Stimulated activated CD4-positive, alpha-beta T cell treated with anti-CD3 and anti-CD28 coated beads, TNF-alpha, amount 100 ng/mL, for 1 hour (primary cell): ENCODE data around the gene IRS1.

ENCODE experiments used
- DNase-seq, 3 donors: peaks; one replicate each; pipeline ENCODE4 v3.0.0-alpha.2; 2020; ENCODE audit warnings: low read depth in 3 of 3, low spot score in 1 of 3

The IRS1 gene

DNA sequence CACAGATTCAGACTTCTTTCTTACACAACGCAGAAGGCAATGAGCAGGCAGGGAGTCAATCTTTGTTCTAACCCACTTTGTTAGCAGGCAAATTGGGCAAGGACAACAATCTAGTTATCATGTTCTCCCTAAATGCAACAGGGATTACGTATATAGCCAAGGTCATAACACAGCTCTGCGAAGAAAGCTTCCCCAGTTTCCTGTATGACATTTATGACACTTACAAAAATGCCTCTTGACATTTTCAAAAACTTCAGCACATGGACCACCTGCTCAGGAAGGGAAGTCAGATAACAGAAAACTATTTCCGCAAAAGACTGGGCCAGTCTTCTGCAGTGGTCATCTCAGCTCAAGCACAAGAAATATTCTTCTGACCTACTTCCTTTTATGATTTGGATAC is 106.1 kb downstream of the IRS1 start:
- no peak for DNase-seq

DNA sequence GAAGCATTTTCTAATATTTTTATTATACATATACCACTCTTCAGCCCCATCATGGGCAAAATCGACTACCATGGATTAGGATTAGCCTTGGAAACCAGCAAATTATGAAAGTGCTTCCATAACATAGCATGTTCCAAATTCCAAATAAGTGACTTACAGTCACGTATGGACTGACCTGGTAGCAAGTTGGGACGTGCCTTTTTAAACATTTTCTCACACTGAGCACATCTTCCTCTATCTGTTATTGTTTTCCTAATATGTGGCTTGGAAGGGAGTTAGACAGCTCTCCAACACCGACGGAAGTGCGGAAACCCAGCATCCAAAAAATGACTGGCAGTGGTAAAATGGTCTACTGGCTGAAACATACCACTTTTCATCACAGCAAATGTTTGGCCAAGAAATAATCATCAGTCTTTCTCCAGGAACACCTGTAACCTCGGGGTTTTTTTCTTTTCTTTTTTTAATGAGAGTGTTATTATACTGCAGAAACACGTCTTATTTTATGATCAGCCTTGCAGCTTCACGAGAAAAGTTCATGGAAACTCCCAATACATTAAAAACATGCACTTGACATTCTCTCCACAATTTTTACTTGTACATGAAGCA is 107.0 kb downstream of the IRS1 start:
- DNase-seq: no peak

DNA sequence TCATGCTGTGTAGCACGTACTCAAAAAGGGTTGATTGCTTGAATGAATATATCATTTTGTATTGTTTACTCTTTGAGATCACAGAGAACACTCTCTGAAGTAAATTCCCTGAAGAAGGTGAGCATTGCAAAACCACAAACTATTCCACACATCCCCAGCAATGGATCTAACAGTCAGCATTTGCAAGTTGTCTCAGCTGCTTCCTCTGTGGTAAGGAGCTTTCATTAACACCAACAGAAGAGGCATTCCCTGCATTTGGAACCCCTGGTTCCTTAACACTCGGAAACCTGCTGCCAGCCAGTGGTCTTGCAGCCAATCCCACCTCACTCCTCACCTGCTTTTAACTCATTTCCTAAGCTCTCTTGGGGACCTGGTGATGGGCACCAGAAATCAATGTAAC is 108.4 kb downstream of the IRS1 start:
- no peak for DNase-seq

DNA sequence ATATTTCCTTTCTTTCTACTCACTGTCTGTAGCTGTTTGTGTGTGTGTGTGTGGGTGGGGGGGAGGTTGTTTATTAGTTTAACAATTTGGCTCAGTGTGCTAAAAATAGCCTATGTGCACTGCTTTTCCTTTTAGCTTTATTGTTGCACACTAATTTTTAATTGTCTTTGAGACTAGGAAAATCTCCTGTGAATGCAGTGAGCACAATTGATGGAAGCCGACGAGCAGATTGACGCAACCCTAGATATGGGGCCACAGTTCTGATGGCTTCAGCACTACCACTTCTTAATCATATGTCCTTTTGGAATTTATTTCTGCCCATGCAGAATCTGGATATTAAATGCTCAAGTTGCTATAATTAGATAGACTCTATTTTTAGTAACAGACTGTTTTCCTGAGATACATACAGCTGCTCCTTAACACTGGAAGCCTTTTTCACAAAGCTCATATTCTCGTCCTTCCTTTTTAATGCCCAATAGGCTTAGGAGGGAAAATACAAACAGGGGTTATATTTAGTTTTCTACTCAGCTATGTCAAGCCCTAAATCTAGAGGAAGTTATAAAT is 109.1 kb downstream of the IRS1 start:
- no peak for DNase-seq

DNA sequence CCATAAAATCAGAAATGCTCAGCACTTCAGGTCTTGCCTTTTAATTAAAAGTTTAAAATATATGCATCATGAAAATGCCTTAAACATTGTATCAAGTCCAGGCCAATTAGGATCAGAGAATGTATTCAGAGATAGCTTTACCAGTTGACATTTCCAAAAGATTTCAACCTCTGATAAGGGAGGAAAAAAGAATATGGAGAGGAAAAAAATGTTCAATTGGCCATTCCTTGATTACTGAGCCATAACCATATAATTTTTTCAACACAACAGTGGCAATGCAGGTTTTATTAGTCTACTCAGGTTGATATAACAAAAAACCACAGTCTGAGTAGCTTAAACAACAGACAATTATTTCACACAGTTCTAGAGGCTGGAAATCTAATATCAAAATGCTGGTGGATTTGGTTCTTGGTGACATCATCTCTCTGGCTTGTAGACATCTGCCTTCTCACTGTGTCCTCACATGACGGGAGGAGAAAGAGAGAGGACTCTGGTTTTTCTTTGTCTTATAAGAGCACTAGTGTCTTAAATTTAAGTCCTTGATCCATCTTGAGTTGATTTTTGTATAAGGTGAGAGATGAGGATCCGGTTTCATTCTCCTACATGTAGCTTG is 111.9 kb downstream of the IRS1 start:
- no peak for DNase-seq

DNA sequence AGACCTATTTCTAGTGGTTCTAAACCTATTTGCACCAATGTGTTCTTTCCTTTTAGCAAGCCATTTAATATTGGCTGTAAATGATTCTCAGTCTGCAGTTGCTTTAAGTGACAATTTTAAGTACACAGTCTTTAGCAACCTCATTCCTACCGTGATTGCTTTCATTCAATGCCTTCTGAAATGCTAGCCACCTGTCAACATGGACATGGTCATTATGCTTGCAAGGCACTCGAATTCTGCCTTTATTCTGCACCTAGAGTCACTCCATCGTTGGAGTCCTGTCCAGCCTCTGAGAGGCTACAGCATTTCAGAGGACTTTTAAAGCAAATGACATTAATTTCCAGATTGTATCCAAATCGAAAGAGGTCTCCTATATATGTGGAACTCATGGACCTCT is 115.1 kb downstream of the IRS1 start:
- no peak for DNase-seq

DNA sequence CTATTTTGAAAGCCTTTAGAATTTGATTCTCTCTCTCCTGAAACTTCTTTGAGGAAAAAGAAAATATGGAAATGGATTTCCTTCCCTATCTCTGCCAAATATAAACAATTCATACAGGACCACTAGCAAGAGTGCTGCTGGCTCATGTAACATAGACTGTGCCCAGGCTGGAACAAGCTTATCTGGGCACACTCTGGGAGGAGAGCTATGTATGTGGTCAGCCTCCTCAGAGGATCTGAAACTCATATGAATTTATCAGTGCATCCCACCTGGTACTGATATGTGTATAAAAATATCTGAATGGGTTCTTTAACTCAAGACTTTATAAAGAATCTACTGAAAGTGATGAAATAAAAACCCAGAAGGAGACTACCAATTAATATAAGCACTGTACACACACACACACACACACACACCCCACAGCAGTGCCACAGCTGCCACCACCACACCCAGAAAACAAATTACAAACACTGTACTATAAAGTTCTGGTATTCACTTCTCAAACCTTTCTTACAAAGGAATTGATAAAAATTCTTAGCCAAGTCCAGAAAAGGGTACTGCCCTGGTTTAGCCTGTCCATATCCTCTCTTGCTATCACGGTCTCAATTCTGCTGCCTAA is 115.6 kb downstream of the IRS1 start:
- no peak for DNase-seq

DNA sequence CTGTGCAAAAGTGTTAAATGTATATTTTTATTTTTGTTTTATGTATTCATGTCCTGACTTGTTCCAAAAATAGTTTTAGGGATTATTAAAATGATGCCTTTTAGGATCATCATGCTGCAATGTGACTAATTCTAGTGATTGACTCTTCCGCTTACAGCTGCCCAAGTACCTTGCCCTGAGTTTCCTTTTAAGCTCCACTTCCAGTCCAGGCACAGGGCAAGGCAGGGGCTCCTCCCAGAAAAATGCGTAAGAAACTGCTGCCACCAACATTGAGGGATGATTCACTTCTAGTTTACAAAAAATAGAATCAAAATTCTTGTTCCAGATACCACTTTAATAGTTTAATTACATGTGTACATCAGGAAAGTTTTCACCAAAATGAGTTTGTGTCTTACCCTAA is 116.4 kb downstream of the IRS1 start:
- DNase-seq: no peak
